HG03575 (cell line): ENCODE results near the gene TMEM132D.

ENCODE experiments used
- ATAC-seq: cut with Tn5 transposase; IDR thresholded peaks from one replicate; pipeline ENCODE4 v1.9.1; 2021; ENCODE audit not compliant: unreplicated experiment, insufficient number of reproducible peaks, low FRiP score; ENCODE audit errors: extremely low read depth

TMEM132D gene

GRCh38 chr12:129258781-129259318, 645.0 kb downstream of the TMEM132D start:
- no peak for ATAC-seq

- ATAC-seq, result no peak
Observed at GRCh38 chr12:129257524-129257923, 646.3 kb downstream of the TMEM132D start.

- ATAC-seq, result no peak
Observed at GRCh38 chr12:129246630-129247029, 657.2 kb downstream of the TMEM132D start.

- no peak for ATAC-seq
Observed at GRCh38 chr12:129245769-129246168, 658.1 kb downstream of the TMEM132D start.

- ATAC-seq, result no peak
Observed at GRCh38 chr12:129241852-129242251, 662.0 kb downstream of the TMEM132D start.

- ATAC-seq, result no peak
Observed at GRCh38 chr12:129237881-129238280, 665.9 kb downstream of the TMEM132D start.

GRCh38 chr12:129234209-129234608, 669.6 kb downstream of the TMEM132D start:
- ATAC-seq, result no peak

GRCh38 chr12:129231491-129231890, 672.3 kb downstream of the TMEM132D start:
- no peak for ATAC-seq

GRCh38 chr12:129230995-129231394, 672.8 kb downstream of the TMEM132D start:
- no peak for ATAC-seq

- no peak for ATAC-seq
Observed at GRCh38 chr12:129226851-129227250, 677.0 kb downstream of the TMEM132D start.

GRCh38 chr12:129226005-129226404, 677.8 kb downstream of the TMEM132D start:
- no peak for ATAC-seq

GRCh38 chr12:129215556-129215955, 688.3 kb downstream of the TMEM132D start:
- ATAC-seq, result no peak

- ATAC-seq, result no peak
Observed at GRCh38 chr12:129213551-129213950, 690.3 kb downstream of the TMEM132D start.

- ATAC-seq, result no peak
Observed at GRCh38 chr12:129211862-129212630, 691.8 kb downstream of the TMEM132D start.

- ATAC-seq, result no peak
Observed at GRCh38 chr12:129208566-129208965, 695.3 kb downstream of the TMEM132D start.

- ATAC-seq, result no peak
Observed at GRCh38 chr12:129207084-129207483, 696.7 kb downstream of the TMEM132D start.

- ATAC-seq, result no peak
Observed at GRCh38 chr12:129203456-129203855, 700.4 kb downstream of the TMEM132D start.

- ATAC-seq, result no peak
Observed at GRCh38 chr12:129202109-129202814, 701.6 kb downstream of the TMEM132D start.

- ATAC-seq, result no peak
Observed at GRCh38 chr12:129201029-129201428, 702.8 kb downstream of the TMEM132D start.

- ATAC-seq, result no peak
Observed at GRCh38 chr12:129200576-129200975, 703.2 kb downstream of the TMEM132D start.
